ENCODE measurements around the gene LRP11.

The LRP11 gene

GRCh38 chr6:149888659-149889058 lies 24.5 kb upstream of the LRP11 start:
- no peaks in the 10 kb centered on the region; the same call in none of the 2 replicates for H3K27me3 ChIP-seq (replicated peaks; ENCODE audit: control insufficient read depth, insufficient read depth, low read length)
- no peak overlapping the region for H3K4me3 ChIP-seq (replicated peaks; ENCODE audit: low read depth, low read length)
- TF ChIP-seq CTCF (IDR thresholded peaks at IDR 0.05; ENCODE audit: insufficient read depth, low read length, poor library complexity, severe bottlenecking), result no peak
- no peaks in the 10 kb centered on the region for H3K36me3 ChIP-seq (ENCODE audit: control insufficient read depth, insufficient read depth, low read length)
- no peak for DNase-seq (ENCODE audit: extremely low read depth, insufficient read length)

GRCh38 chr6:149888093-149888492 lies 23.9 kb upstream of the LRP11 start:
- Histone ChIP-seq H3K4me3 (replicated peaks; ENCODE audit: low read depth, low read length) (no peak overlapping the region), H3K27me3 (replicated peaks; ENCODE audit: control insufficient read depth, insufficient read depth, low read length) (no peaks in the 10 kb centered on the region; the same call in none of the 2 replicates), H3K36me3 (ENCODE audit: control insufficient read depth, insufficient read depth, low read length) (no peaks in the 10 kb centered on the region)
- TF ChIP-seq CTCF (IDR thresholded peaks at IDR 0.05; ENCODE audit: insufficient read depth, low read length, poor library complexity, severe bottlenecking), result no peak
- no peak for DNase-seq (ENCODE audit: extremely low read depth, insufficient read length)

- H3K27me3 ChIP-seq (replicated peaks; ENCODE audit: control insufficient read depth, insufficient read depth, low read length), result no peaks in the 10 kb centered on the region; the same call in none of the 2 replicates
- TF ChIP-seq CTCF (IDR thresholded peaks at IDR 0.05; ENCODE audit: insufficient read depth, low read length, poor library complexity, severe bottlenecking), result no peak
- no peak for DNase-seq (ENCODE audit: extremely low read depth, insufficient read length)
- H3K36me3 ChIP-seq (ENCODE audit: control insufficient read depth, insufficient read depth, low read length), result no peaks in the 10 kb centered on the region
- no peak overlapping the region for H3K4me3 ChIP-seq (replicated peaks; ENCODE audit: low read depth, low read length)
Observed at GRCh38 chr6:149887343-149887742, 23.2 kb upstream of the LRP11 start.

GRCh38 chr6:149885888-149886287 lies 21.7 kb upstream of the LRP11 start:
- H3K27me3 ChIP-seq (replicated peaks; ENCODE audit: control insufficient read depth, insufficient read depth, low read length), result no peaks in the 10 kb centered on the region; the same call in none of the 2 replicates
- no peak for DNase-seq (ENCODE audit: extremely low read depth, insufficient read length)
- no peak for TF ChIP-seq CTCF (IDR thresholded peaks at IDR 0.05; ENCODE audit: insufficient read depth, low read length, poor library complexity, severe bottlenecking)
- H3K36me3 ChIP-seq (ENCODE audit: control insufficient read depth, insufficient read depth, low read length), result no peaks in the 10 kb centered on the region
- H3K4me3 ChIP-seq (replicated peaks; ENCODE audit: low read depth, low read length), result no peak overlapping the region

- no peak for TF ChIP-seq CTCF (IDR thresholded peaks at IDR 0.05; ENCODE audit: insufficient read depth, low read length, poor library complexity, severe bottlenecking)
- no peak for DNase-seq (ENCODE audit: extremely low read depth, insufficient read length)
- Histone ChIP-seq H3K4me3 (replicated peaks; ENCODE audit: low read depth, low read length) (no peak overlapping the region), H3K27me3 (replicated peaks; ENCODE audit: control insufficient read depth, insufficient read depth, low read length) (no peaks in the 10 kb centered on the region; the same call in none of the 2 replicates), H3K36me3 (ENCODE audit: control insufficient read depth, insufficient read depth, low read length) (no peaks in the 10 kb centered on the region)
Observed at GRCh38 chr6:149884617-149885016, 20.5 kb upstream of the LRP11 start.

- DNase-seq (ENCODE audit: extremely low read depth, insufficient read length), result no peak
- no peaks in the 10 kb centered on the region; the same call in 1 of the 2 replicates for H3K27me3 ChIP-seq (replicated peaks; ENCODE audit: control insufficient read depth, insufficient read depth, low read length)
- no peak overlapping the region for H3K4me3 ChIP-seq (replicated peaks; ENCODE audit: low read depth, low read length)
- TF ChIP-seq CTCF (IDR thresholded peaks at IDR 0.05; ENCODE audit: insufficient read depth, low read length, poor library complexity, severe bottlenecking), result no peak
- no peaks in the 10 kb centered on the region for H3K36me3 ChIP-seq (ENCODE audit: control insufficient read depth, insufficient read depth, low read length)
Observed at GRCh38 chr6:149884215-149884614, 20.1 kb upstream of the LRP11 start.

All from GM06990 (cell line).